Vagina (tissue), 2 donors: ENCODE data around the gene LYPD3. TPM values are rescaled to one million over a fixed set of nuclear protein-coding genes. Genes with fewer than 3 reads are reported as not detected.

ENCODE experiments used
- DNase-seq, 2 donors: peaks; one replicate each; pipeline ENCODE4 v3.0.0-alpha.2; 2017; ENCODE audit errors: extremely low spot score in 2 of 2
- H3K27ac ChIP-seq: fragments of 200-600 bp; sonication (generic); one replicate; pipeline ENCODE4 v1.5.1; 2019
- H3K27me3 ChIP-seq: fragments of 200-600 bp; sonication (generic); one replicate; pipeline ENCODE4 v1.5.1; 2019
- H3K36me3 ChIP-seq, 2 donors: fragments of 200-600 bp; sonication (generic); one replicate each; pipeline ENCODE4 v1.5.1; 2017 to 2019
- H3K4me1 ChIP-seq: fragments of 200-600 bp; sonication (generic); one replicate; pipeline ENCODE4 v1.5.1; 2019
- H3K4me3 ChIP-seq, 2 donors: fragments of 200-600 bp; sonication (generic); 1 replicate in 1 of 2; 2 replicates in 1 of 2; pipeline ENCODE4 v1.5.1; 2016 to 2019
- H3K9me3 ChIP-seq: fragments of 200-600 bp; sonication (generic); one replicate; pipeline ENCODE4 v1.5.1; 2019
- POLR2A ChIP-seq, 2 donors: fragments of 450-650 bp; IDR thresholded peaks; one replicate each; pipeline ENCODE4 v1.6.1; 2017; ENCODE audit warnings: antibody characterized with exemption in 2 of 2, mild to moderate bottlenecking in 2 of 2, moderate library complexity in 2 of 2
- POLR2AphosphoS5 ChIP-seq, 2 donors: sonication (generic); formaldehyde crosslinking; IDR thresholded peaks; one replicate each; pipeline ENCODE4 v1.9.0; 2017; ENCODE audit warnings: antibody characterized with exemption in 2 of 2, mild to moderate bottlenecking in 2 of 2, low read depth in 1 of 2; ENCODE audit not compliant: insufficient read depth in 1 of 2
- intact Hi-C: fragments of 100-400 bp; cut with DNase I; formaldehyde crosslinking; loops from one replicate; pipeline ENCODE4 v1.15.1; 2023
- total RNA-seq: library from RNA; depleted of rRNA; stranded (reverse); fragments of >200 nt; gene quantifications from one replicate; pipeline ENCODE4 v1.2.3, GENCODE V29; 2016
- TF ChIP-seq, protein P1 (sequence below), 3 experiments: fragments of 450-650 bp in 2 of 3; fragments of 200-600 bp in 1 of 3; sonication (generic) in 1 of 3; IDR thresholded peaks; one replicate each; pipeline ENCODE4 v1.5.1; 2017 to 2019; ENCODE audit warnings: antibody characterized with exemption in 3 of 3, mild to moderate bottlenecking in 2 of 3, moderate library complexity in 2 of 3

The LYPD3 gene
- total RNA-seq, 1 donor from 2014 or later: 247 TPM

DNA sequence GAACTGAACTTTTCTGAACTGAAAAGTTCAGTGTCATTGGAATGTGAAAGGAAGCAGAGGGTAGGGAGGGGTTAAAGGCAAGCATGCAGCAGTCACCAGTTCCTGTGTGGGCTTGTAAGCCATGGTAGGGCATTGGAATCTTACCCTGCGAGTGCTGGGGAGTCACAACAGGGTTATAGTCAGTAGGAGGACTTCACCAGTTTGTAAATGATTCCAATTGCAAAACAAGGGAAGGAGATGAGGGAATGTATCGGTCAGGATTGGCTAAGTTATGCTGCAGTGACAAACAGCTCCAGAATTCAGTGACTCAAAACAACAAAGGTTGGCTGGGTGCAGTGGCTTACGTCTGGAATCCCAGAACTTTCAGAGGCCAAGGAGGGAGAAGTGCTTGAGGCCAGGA, 12.8 kb downstream of the LYPD3 start:
- intact Hi-C loops: no loop called here
- H3K27ac ChIP-seq: no peak overlapping the region
- H3K27me3 ChIP-seq: no peaks in the 10 kb centered on the region
- H3K9me3 ChIP-seq: no peaks in the 10 kb centered on the region
- TF ChIP-seq, protein P1, sequence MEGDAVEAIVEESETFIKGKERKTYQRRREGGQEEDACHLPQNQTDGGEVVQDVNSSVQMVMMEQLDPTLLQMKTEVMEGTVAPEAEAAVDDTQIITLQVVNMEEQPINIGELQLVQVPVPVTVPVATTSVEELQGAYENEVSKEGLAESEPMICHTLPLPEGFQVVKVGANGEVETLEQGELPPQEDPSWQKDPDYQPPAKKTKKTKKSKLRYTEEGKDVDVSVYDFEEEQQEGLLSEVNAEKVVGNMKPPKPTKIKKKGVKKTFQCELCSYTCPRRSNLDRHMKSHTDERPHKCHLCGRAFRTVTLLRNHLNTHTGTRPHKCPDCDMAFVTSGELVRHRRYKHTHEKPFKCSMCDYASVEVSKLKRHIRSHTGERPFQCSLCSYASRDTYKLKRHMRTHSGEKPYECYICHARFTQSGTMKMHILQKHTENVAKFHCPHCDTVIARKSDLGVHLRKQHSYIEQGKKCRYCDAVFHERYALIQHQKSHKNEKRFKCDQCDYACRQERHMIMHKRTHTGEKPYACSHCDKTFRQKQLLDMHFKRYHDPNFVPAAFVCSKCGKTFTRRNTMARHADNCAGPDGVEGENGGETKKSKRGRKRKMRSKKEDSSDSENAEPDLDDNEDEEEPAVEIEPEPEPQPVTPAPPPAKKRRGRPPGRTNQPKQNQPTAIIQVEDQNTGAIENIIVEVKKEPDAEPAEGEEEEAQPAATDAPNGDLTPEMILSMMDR (IDR thresholded peaks at IDR 0.05): no peak
- TF ChIP-seq POLR2AphosphoS5 (IDR thresholded peaks at IDR 0.05; ENCODE audit: insufficient read depth in 1 of 2, low read depth in 1 of 2) (no peak), POLR2A (IDR thresholded peaks at IDR 0.05) (no peak)
- no peak for DNase-seq
- no peak overlapping the region for H3K4me3 ChIP-seq
- H3K4me1 ChIP-seq: no peaks in the 10 kb centered on the region
- H3K36me3 ChIP-seq: no peaks in the 10 kb centered on the region

- intact Hi-C loops: no loop called here
- Histone ChIP-seq H3K4me3 (no peak overlapping the region), H3K36me3 (no peaks in the 10 kb centered on the region), H3K27ac (no peak overlapping the region), H3K9me3 (no peaks in the 10 kb centered on the region), H3K27me3 (no peaks in the 10 kb centered on the region), H3K4me1 (no peaks in the 10 kb centered on the region)
- no peak for DNase-seq
- TF ChIP-seq, protein P1 (IDR thresholded peaks at IDR 0.05): no peak
- TF ChIP-seq POLR2AphosphoS5 (IDR thresholded peaks at IDR 0.05; ENCODE audit: insufficient read depth in 1 of 2, low read depth in 1 of 2): no peak
- TF ChIP-seq POLR2A (IDR thresholded peaks at IDR 0.05): no peak
These were observed 14.8 kb downstream of the LYPD3 start for GRCh38 chr19:43450545-43450997.

DNA sequence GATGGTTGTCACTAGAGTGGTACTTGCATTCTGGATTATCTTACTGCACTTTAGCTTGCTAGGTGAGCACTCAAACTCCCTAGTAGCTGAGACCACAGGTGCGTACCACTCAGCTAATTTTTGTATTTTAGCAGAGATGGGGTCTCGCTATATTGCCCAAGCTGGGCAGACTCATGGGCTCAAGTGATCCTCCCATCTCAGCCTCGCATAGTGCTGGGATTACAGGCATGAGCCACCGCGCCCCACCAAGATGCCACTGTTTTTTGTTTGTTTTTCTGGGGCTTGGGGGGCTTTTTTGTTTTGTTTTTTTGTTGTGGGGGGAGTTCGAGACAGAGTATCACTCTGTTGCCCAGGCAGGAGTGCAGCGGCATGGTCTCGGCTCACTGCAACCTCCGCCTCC, 17.8 kb downstream of the LYPD3 start:
- intact Hi-C loops: loop anchor here (5.0 kb wide), 1 partner anchor 70 kb away; no protein-coding TSS in a partner anchor
- TF ChIP-seq, protein P1 (IDR thresholded peaks at IDR 0.05): no peak
- no peak for TF ChIP-seq POLR2AphosphoS5 (IDR thresholded peaks at IDR 0.05; ENCODE audit: insufficient read depth in 1 of 2, low read depth in 1 of 2)
- no peak for TF ChIP-seq POLR2A (IDR thresholded peaks at IDR 0.05)

DNA sequence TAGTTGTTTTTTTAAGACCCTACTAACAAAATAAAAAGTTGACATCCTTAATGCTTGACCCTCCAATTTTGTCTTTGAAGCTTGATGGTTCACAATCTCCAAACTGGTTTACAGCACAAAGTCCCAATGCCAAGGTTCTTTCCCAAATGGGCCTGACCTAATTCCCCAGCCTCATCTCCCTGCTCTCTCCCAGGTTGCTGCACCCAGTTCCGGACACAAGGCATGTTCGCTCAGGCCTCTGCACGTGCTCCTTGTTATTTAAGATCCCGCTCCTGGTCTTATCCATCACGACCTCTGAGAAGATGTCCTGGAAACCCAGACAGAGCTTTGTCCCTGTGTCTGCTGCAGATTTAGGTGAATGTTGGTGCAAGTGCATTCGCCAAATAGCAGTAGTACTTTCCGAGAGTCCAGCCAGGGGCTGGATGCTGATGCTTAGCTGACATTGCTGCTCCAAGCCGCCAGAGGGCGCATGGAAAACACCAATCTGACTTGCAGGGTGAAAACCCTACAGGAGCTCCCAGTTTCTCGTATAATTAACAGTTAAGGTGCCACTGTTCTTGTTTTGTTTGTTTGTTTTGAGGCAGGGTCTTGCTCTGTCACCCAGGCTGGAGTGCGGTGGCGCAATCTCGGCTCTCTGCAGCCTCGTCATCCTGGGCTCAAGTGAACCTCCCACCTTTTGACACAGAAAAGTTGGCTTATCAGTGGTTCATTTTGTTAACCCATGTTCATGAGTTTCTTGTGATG, 18.5 kb downstream of the LYPD3 start:
- intact Hi-C loops: loop anchor here (5.0 kb wide), 1 partner anchor 70 kb away; no protein-coding TSS in a partner anchor
- DNase-seq: no peak

More for the DNA sequence above, 17.8 kb downstream of the LYPD3 start:
- H3K27me3 ChIP-seq: no peaks in the 10 kb centered on the region
- DNase-seq: no peak
- no peaks in the 10 kb centered on the region for H3K36me3 ChIP-seq
- H3K9me3 ChIP-seq: no peaks in the 10 kb centered on the region
- H3K4me1 ChIP-seq: no peaks in the 10 kb centered on the region
- H3K4me3 ChIP-seq: no peak overlapping the region
- H3K27ac ChIP-seq: no peak overlapping the region

More for the DNA sequence above, 18.5 kb downstream of the LYPD3 start:
- TF ChIP-seq, protein P1 (IDR thresholded peaks at IDR 0.05): peak; percentile 92 to 99 (median 96)
- TF ChIP-seq POLR2AphosphoS5 (IDR thresholded peaks at IDR 0.05; ENCODE audit: insufficient read depth in 1 of 2, low read depth in 1 of 2): peak in 1 of 2 donors; percentile 50
- TF ChIP-seq POLR2A (IDR thresholded peaks at IDR 0.05): no peak
- Histone ChIP-seq H3K27ac (no peak overlapping the region), H3K4me3 (no peak overlapping the region), H3K4me1 (no peaks in the 10 kb centered on the region), H3K27me3 (no peaks in the 10 kb centered on the region), H3K36me3 (no peaks in the 10 kb centered on the region), H3K9me3 (no peaks in the 10 kb centered on the region)
